Activated CD8-positive, alpha-beta memory T cell treated with anti-CD3 and anti-CD28 coated beads, Interleukin-2, amount 50 U/mL, for 4 hours (primary cell): ENCODE data around the gene PTPRE.

Source experiments
- DNase-seq: peaks from one replicate; pipeline ENCODE4 v3.0.0-alpha.2; 2020

Gene PTPRE

GRCh38 chr10:128049226-128050120 lies 142.6 kb downstream of the PTPRE start:
- DNase-seq, result no peak

- DNase-seq, result no peak
Measured at GRCh38 chr10:128050121-128050516, 143.2 kb downstream of the PTPRE start.

- DNase-seq, result no peak
Measured at GRCh38 chr10:128050936-128051335, 144.0 kb downstream of the PTPRE start.

- no peak for DNase-seq
Measured at GRCh38 chr10:128051548-128051947, 144.6 kb downstream of the PTPRE start.

DNA sequence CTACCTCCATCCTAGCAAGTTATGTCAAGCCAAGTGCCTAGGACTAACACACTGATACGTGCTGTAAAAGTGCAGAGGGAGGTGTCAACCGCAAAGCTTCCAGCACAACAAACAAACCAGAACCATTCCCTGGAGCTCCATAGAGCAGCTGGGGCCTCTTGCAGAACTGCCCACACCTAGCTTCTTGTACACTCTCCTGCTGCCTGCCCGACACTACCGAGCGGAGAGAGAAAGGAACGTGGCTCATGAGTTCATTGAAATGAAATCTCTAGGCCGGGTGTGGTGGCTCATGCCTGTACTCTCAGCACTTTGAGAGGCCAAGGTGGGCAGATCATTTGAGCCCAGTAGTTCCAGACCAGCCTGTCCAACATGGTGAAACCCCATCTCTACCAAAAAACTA lies 145.8 kb downstream of the PTPRE start:
- DNase-seq, result no peak

DNA sequence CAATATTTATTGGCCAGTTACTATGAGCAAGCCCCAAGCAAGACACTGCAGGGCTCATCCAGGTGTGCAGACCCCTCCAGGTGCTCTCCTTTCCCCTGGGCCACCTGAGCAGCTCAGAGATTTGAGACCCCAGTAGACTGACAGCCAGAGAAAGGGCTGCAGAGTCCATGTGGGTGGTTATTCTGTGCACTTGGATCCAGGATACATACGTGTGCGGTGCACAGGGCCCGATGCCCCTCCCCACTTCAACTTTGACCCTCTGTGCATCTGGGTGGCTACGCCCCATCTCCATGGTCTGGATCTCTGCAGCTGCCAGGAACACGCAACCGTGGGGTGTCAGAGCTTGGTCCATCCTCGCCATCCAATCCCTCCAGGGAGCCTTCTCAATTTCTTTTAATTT lies 146.5 kb downstream of the PTPRE start:
- DNase-seq, result no peak

DNA sequence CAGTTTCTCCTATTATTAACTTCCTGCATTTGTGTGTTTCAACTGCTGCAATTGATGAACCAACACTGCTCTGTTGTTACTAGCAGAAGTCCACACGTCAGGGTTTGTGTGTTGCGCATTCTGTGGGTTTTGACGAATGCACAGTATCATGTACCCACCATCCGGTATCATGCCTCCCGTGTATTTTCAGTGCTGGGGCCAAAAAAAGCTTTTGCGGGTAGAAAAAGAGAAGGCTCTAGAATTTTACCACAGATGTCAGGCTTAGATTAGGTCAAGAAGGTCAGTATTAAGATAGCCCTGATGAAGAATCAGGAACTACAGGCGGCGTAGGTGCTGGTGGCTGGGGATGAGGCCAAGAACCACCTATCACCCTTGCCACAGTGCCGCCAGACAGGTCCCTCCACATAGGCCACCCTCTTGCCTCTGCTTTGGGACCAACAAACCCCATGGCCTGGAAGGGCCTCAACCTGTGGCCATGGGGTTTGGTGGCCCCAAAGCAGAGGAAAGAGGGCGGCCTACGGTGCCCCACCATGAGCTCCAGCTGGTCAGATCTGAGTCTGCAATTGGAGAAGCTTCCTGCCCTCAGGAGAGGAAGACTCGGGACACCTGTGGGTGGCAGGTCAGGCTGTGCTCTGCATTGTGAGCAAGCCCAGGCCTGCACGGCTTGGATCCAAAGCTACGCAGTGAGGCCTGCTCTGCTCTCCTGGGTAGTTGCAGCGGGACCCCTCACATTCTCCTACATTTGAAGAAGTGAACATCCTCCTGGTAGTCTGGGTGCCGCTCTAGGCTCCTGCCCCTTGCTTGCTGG lies 147.5 kb downstream of the PTPRE start:
- DNase-seq, result no peak

- no peak for DNase-seq
Measured at GRCh38 chr10:128055061-128055868, 148.4 kb downstream of the PTPRE start.

DNA sequence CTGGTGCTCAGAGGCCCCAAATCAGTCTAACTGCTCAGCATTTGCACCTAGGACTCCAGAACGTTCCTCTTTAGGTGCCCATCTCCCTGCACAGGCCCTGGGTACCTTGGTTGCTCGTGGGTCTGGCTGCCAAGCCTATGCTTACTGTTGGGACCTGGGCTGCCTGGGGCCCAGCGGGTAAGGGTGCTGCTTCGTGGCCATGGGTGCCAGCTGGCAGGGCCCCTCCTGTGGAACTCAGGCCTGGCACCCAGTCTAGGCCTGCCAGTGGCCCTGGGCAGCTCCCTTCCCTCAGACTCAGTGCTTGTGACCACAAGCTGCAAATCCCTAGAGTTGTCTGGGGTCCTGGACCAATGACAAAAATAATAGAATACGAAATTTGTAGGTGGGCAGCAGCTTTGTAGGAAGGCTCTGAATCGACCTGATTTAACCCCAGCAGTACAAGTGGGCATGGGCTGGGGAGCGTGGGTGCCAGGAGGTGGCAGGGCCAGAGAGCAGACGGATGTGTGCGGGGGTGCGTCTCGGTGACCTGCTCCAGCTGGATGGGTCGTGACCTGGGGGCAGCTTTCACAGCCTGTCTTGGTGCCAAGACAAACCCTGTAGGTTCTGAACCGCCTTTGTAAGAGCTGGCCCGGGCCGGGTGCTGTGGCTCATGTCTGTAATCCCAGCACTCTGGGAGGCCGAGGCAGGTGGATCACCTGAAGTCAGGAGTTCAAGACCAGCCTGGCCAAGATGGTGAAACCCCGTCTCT lies 149.6 kb downstream of the PTPRE start:
- DNase-seq, result no peak

GRCh38 chr10:128058106-128058749 lies 151.3 kb downstream of the PTPRE start:
- no peak for DNase-seq

DNA sequence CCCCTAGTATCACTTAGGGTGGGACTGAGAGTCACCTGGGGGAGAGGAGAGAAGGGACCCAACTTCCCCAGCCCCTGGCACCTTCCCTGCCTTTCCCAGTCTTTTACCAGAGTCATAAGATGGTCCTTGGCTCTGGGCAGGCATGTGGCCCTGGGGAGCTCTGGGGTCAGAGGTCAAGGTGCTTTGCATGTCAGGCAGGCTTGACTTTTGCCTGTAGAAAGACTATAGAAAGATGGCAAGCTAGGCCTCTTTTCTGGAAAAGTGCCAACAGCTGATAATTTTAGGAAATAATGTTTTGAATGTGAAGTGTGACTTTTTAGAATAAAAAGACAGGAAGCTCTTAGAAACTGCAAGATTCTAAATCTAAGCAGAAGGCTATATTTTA lies 151.8 kb downstream of the PTPRE start:
- DNase-seq, result no peak

DNA sequence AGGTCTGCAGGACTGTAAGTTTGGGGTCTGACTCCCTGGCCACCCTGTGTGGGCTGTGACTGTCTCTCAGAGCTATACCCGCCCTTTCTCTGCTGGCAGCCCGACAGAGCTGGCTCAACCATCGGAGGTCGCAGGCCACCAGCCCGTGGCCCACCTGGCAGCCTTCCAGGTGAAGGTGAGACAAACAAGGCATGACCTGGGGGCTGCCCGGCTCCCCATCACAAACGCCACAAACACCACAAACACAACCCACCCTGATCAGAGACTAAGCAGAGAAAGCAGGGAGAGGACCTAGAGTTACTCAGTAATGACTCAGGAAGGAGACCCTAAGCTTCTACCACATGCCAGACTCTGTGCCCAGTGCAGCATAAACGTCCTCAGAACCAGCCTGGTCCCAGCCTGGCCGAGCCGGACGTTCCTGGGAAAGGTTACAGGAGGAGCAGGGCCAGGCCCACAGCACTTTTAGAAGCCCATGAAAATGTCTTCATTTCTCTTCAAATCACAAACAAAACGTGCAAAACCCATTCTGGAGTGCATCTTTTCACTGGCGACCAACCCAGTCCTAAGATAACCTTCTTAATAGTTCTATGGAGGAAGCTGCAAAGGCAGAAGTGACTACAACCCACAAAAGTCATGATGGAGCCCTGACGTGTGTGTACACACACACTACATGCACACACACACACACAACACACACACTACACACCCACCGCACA lies 152.5 kb downstream of the PTPRE start:
- no peak for DNase-seq

DNA sequence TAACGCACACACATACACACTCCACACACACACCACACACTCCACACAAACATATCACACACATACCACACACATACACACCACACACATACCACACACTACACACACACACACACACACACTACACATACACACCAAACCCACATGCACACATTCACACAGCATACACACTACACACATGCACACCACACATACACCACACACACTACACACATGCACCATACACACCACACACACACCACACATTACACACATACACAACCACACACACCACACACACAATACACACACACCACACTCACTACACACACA lies 153.0 kb downstream of the PTPRE start:
- no peak for DNase-seq

DNA sequence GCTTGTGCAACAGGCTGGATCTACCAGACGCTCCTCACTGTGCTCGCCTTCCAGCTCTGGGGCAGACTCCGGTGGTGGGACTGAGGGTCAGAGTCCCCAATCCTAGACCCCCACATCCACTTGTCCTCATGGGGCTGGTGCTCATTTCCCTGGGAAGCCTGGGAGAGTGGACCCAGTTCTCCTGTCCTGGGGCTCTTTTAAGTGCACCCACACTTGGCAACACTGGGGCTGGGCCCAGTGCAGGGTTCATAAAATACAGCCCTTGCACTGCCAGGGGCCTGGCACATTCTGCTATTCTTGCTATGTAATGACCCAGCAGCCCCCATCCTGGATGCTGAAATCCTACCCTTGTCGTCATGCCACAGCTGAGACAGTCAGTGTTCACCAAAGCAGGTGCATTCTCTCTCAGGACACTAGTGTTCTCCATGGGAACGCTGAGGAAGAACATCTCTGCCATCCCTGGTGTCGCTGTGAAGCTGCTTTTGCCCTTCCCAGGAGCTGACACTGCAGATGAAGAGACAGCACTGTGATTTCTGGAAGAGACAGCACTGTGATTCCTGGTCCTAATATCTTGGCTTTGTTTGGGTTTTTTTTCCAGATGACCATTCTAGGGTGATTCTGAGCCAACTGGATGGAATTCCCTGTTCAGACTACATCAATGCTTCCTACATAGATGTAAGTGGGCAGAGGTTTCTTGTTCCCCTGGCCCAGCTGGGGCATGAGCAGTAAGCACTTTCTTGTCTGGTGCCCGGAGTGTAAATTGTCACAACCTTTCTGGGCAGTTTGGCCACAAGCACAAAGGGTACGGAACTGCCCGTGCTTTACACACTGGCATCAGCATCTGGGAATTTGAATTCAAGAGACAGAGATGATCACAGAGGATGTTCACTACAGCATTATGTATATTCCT lies 153.7 kb downstream of the PTPRE start:
- no peak for DNase-seq

- no peak for DNase-seq
Measured at GRCh38 chr10:128061306-128062300, 154.7 kb downstream of the PTPRE start.

DNA sequence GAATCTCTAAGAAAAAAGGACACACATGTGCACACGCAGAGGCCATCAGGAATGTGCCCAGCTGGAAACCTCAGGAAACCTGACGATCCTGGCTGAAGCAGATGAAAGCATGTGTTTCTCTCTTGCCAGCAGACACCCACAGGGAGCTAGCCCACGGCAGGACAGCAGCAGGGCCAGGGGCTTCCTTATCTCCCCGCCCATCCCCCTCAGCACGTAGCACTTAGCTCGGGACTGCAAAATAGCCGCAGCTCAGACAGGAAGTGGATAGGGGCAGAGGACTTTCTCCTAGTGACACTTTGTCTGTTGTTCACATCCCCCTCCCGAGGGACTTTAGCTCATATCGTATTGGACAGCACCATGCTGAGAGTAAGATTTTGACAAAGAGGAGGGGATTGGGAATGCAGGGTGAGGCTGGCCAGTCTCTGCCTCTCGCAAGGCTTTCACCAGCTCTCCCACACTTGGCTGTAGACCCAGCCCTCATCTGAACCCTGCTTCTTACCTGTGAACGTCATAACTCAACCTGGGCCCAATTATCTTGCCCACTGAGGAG lies 155.5 kb downstream of the PTPRE start:
- DNase-seq, result no peak

DNA sequence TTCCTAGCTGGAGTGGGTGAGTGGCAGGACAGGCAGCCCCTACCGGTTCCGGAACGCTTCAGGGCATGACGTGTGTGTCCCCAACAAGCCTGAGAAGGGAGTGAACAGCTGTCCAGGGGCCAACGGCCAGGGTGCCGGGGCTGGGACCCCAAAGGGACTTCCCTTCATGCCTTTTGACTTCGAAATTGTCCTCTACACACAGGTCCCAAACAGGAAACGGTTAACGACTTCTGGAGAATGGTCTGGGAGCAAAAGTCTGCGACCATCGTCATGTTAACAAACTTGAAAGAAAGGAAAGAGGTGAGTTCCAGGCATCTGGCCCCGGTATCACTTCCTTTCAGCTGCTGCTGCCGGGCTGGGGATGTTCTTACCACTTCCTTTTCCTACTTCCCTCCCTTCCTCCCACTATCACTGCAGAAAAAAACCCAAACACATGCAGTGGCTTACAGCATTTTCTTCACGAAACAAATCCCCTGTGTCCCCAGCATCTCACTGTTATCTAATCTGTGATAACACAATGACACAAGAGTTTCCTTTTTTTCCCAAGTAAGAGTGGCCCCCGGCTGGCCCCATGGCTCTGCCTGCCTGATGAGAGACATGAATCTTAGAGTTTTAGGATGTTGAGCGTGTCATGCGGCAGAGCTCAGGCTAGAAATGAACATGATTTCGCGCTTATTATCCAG lies 156.1 kb downstream of the PTPRE start:
- peak; percentile 37 for DNase-seq

DNA sequence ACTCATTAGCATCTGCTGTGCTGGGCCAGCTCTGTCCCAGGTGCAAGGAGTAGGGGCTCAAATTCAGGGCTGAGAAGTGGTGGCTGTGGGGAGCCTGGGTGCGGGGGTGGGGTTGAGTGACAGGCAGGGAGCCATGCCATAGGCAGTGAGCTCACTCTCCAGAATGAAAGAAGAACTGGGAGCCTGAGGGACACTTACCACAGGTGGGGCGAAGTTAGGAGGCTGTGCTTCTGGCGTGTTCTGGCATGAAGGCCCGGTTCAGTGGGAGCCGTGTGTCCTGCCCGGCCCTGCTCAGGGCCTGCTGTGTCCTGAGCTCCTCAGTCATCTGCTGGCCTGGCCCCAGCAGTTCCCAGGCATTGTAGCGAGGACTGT lies 156.8 kb downstream of the PTPRE start:
- DNase-seq, result no peak
